GM12878 (cell line): ENCODE measurements around the gene COPS7A. TPM values are rescaled to one million over a fixed set of nuclear protein-coding genes. Genes with fewer than 3 reads are reported as not detected.

Source experiments
- ATAC-seq: fragments of 200-7000 bp; cut with Tn5 transposase; 3 replicates; pipeline ENCODE4 v1.9.1; 2020; ENCODE audit warnings: mild to moderate bottlenecking, moderate library complexity
- BruUV-seq: library from RNA; stranded (reverse); fragments of 400-500 nt; replicated peaks from 2 replicates; lab custom pipeline; 2021; lab: Mats Ljungman, UMichigan
- CTCF ChIA-PET: fragments of 300-600 bp; sonication (Branson Sonifier 250); formaldehyde crosslinking; extraction: SDS; loops from one replicate; lab custom pipeline; 2021; ENCODE audit warnings: inconsistent platforms; lab: Yijun Ruan, JAX
- POLR2A ChIA-PET: fragments of 350-600 bp; formaldehyde crosslinking; extraction: SDS; loops from one replicate; lab custom pipeline; 2021; ENCODE audit warnings: inconsistent platforms; lab: Charles Lee
- RAD21 ChIA-PET: fragments of 300-600 bp; sonication (Branson Sonifier 250); formaldehyde crosslinking; loops from one replicate; lab custom pipeline; 2023; ENCODE audit warnings: antibody characterized with exemption; ENCODE audit not compliant: unreplicated experiment; lab: Charles Lee
- SMC1A ChIA-PET: fragments of 300-600 bp; sonication (Branson Sonifier 250); formaldehyde crosslinking; loops from one replicate; lab custom pipeline; 2023; ENCODE audit not compliant: unreplicated experiment, uncharacterized antibody; lab: Charles Lee
- DNase-seq: peaks from one replicate; pipeline ENCODE4 v3.0.0-alpha.2; 2011; ENCODE audit warnings: low read depth, low spot score
- FAIRE-seq: peaks from 3 replicates; lab custom pipeline; 2011; peaks lifted over from hg19 to GRCh38; lab: Jason Lieb, UNC
- H2AFZ ChIP-seq: 2 replicates; pipeline ENCODE4 v1.6.0; 2011; ENCODE audit warnings: low read depth, low read length, control low read depth; ENCODE audit not compliant: control insufficient read depth
- H3K27ac ChIP-seq: 2 replicates; pipeline ENCODE4 v1.5.1; 2011; ENCODE audit warnings: control low read depth; ENCODE audit not compliant: control insufficient read depth, insufficient read depth
- H3K27me3 ChIP-seq, 2 experiments: replicated peaks in 1 of 2; 2 replicates each; pipeline versions ENCODE4 v1.6.0 to v1.6.1; 2011; ENCODE audit warnings: low read length in 1 of 2; ENCODE audit not compliant: control insufficient read depth in 2 of 2, insufficient read depth in 2 of 2
- H3K36me3 ChIP-seq, 2 experiments: 2 replicates each; pipeline ENCODE4 v1.5.1; 2011; ENCODE audit warnings: low read length in 1 of 2; ENCODE audit not compliant: control insufficient read depth in 2 of 2, insufficient read depth in 2 of 2
- H3K4me1 ChIP-seq: 2 replicates; pipeline ENCODE4 v1.6.1; 2011; ENCODE audit warnings: mild to moderate bottlenecking, low read length, moderate library complexity, mixed read lengths; ENCODE audit not compliant: control insufficient read depth, insufficient read depth
- H3K4me2 ChIP-seq: 2 replicates; pipeline ENCODE4 v1.6.0; 2011; ENCODE audit warnings: control low read depth; ENCODE audit not compliant: control insufficient read depth, insufficient read depth
- H3K4me3 ChIP-seq: fragments of 200-600 bp; sonication (generic); 2 replicates; pipeline ENCODE4 v1.5.1; 2016
- H3K79me2 ChIP-seq: 2 replicates; pipeline ENCODE4 v1.6.0; 2011; ENCODE audit warnings: low read length; ENCODE audit not compliant: control insufficient read depth, insufficient read depth
- H3K9ac ChIP-seq: 2 replicates; pipeline ENCODE4 v1.8.0; 2011; ENCODE audit warnings: low read length, control low read depth, mixed read lengths; ENCODE audit not compliant: control insufficient read depth, insufficient read depth
- H3K9me3 ChIP-seq: replicated peaks from 3 replicates; pipeline ENCODE4 v1.5.1; 2011; ENCODE audit warnings: mild to moderate bottlenecking, low read length; ENCODE audit not compliant: control insufficient read depth, insufficient read depth
- H4K20me1 ChIP-seq: 2 replicates; pipeline ENCODE4 v1.6.0; 2011; ENCODE audit not compliant: control insufficient read depth, insufficient read depth
- ATF7 ChIP-seq: fragments of 450-650 bp; IDR thresholded peaks from 2 replicates; pipeline ENCODE4 v1.6.1; 2016; ENCODE audit warnings: low read depth, mild to moderate bottlenecking
- BRCA1 ChIP-seq: IDR thresholded peaks from 2 replicates; pipeline ENCODE4 v1.6.1; 2011; ENCODE audit warnings: low read depth, low read length, improper control_type of control experiment
- CREB1 ChIP-seq: IDR thresholded peaks from 2 replicates; pipeline ENCODE4 v1.6.1; 2012; ENCODE audit warnings: low read depth, mild to moderate bottlenecking, inconsistent platforms
- CUX1 ChIP-seq: IDR thresholded peaks from 2 replicates; pipeline ENCODE4 v1.6.1; 2012; ENCODE audit warnings: improper control_type of control experiment, low read depth, low read length; ENCODE audit not compliant: insufficient replicate concordance
- GABPA ChIP-seq: IDR thresholded peaks from 2 replicates; pipeline ENCODE4 v1.6.1; 2014; ENCODE audit warnings: antibody characterized with exemption, low read depth, mild to moderate bottlenecking, inconsistent platforms
- HCFC1 ChIP-seq: fragments of 150-350 bp; IDR thresholded peaks from 2 replicates; pipeline ENCODE4 v1.6.1; 2014; ENCODE audit warnings: low read length
- NR2C2 ChIP-seq: IDR thresholded peaks from 2 replicates; pipeline ENCODE4 v1.6.1; 2011; ENCODE audit warnings: borderline replicate concordance, low read depth; ENCODE audit not compliant: control insufficient read depth, insufficient read length
- RAD51 ChIP-seq: fragments of 450-650 bp; IDR thresholded peaks from 2 replicates; pipeline ENCODE4 v1.6.1; 2016; ENCODE audit warnings: moderate library complexity, mild to moderate bottlenecking, inconsistent platforms
- RELA ChIP-seq: fragments of 450-650 bp; IDR thresholded peaks from 2 replicates; pipeline ENCODE4 v1.8.0; 2014; ENCODE audit warnings: borderline replicate concordance; ENCODE audit not compliant: partially characterized antibody
- SIN3A ChIP-seq: IDR thresholded peaks from 2 replicates; pipeline ENCODE4 v1.6.1; 2012; ENCODE audit warnings: low read depth, low read length, improper control_type of control experiment
- SMAD5 ChIP-seq: IDR thresholded peaks from 2 replicates; pipeline ENCODE4 v1.6.1; 2016; ENCODE audit warnings: antibody characterized with exemption, low read depth
- SPI1 ChIP-seq: IDR thresholded peaks from 2 replicates; pipeline ENCODE4 v1.6.1; 2011; ENCODE audit warnings: low read depth, mild to moderate bottlenecking, low read length, moderate library complexity, borderline replicate concordance; ENCODE audit not compliant: insufficient read depth
- YBX1 ChIP-seq: fragments of 450-650 bp; IDR thresholded peaks from 2 replicates; pipeline ENCODE4 v1.6.1; 2016; ENCODE audit warnings: antibody characterized with exemption
- ZNF687 ChIP-seq: fragments of 450-650 bp; IDR thresholded peaks from 2 replicates; pipeline ENCODE4 v1.6.1; 2017; ENCODE audit warnings: mild to moderate bottlenecking, moderate library complexity
- WGBS: methylation state at CpG from one replicate; pipeline ENCODE4 v1.1.6; 2016; ENCODE audit warnings: low lambda C conversion rate; ENCODE audit not compliant: insufficient replicate concordance, insufficient coverage; ENCODE audit errors: missing lambda C conversion rate; 5-methylcytosine and 5-hydroxymethylcytosine counted together
- in situ Hi-C: fragments of 300-500 bp; cut with MboI; formaldehyde crosslinking; loops from 9 replicates; pipeline ENCODE4 v1.14.3; 2018; ENCODE audit warnings: mixed read lengths
- intact Hi-C: fragments of 100-400 bp; cut with micrococcal nuclease; formaldehyde crosslinking; loops from one replicate; pipeline ENCODE4 v1.14.2; 2022; ENCODE audit not compliant: unreplicated experiment
- polyA plus RNA-seq, 11 experiments: library from polyadenylated mRNA; depleted of rRNA in 4 of 11; unstranded in 6 of 11; stranded (reverse) in 5 of 11; fragments of >200 nt; fragmentation: Nextera tagmentation in 4 of 11; fragmentation: Illumina TruSeq in 1 of 11; extraction: Ambion mirVana in 4 of 11; extraction: Trizol in 1 of 11; gene quantifications; 1 replicate in 1 of 11; 2 replicates in 10 of 11; pipeline versions ENCODE4 v1.2.1 to v1.2.3, GENCODE V29; 2011 to 2016; ENCODE audit warnings: inconsistent platforms in 2 of 11, missing spikeins in 2 of 11, low read depth in 1 of 11
- total RNA-seq, 4 experiments: library from RNA; depleted of rRNA in 3 of 4; stranded (reverse); fragments of >200 nt in 3 of 4; fragmentation: Illumina TruSeq in 1 of 4; extraction: Trizol in 1 of 4; gene quantifications; 2 replicates each; pipeline versions ENCODE4 v1.2.1 to v1.2.3, GENCODE V29; 2013 to 2021

Gene COPS7A
- total and polyA plus RNA-seq, 10 of the 15 experiments (the other 5 are each of a cell fraction or from before 2014, with no cell fraction given): 25.7 to 74.0 (median 51.9) TPM

GRCh38 chr12:6772331-6772695 lies 48.5 kb downstream of the COPS7A start, which contains the start of gene LAG3:
LAG3 (plus strand) TSS chr12:6772520; CDS start chr12:6772853, 333 bp downstream.
- TF ChIP-seq GABPA (no peak), ZNF687 (no peak), SPI1 (no peak), CREB1 (no peak), CUX1 (no peak), RAD51 (no peak), HCFC1 (no peak), ATF7 (no peak), BRCA1 (no peak), NR2C2 (no peak), YBX1 (no peak), RELA (no peak), SIN3A (no peak), SMAD5 (no peak)
- intact Hi-C loops (no loop called here), in situ Hi-C loops (no loop called here)
- peak within 1 kb of the TSS; percentile 38; the same call in 1 of the 2 replicates for H3K27ac ChIP-seq
- peaks cover 11% of the 10 kb centered on the region for H3K79me2 ChIP-seq
- ChIA-PET SMC1A (interaction anchor here (3.6 kb wide), 1 partner anchor 19 kb away, joined by 20 read pairs; the partner anchor contains the start of gene MLF2), POLR2A (interaction anchor here (0.5 to 1.9 kb wide), 5 partner anchors 12 to 92 kb away, joined by 3 to 16 read pairs (median 3); partner anchors contain the start of genes COPS7A, MLF2 and USP5), RAD21 (interaction anchor here (3.3 kb wide), 1 partner anchor 19 kb away, joined by 18 read pairs; the partner anchor contains the start of gene MLF2), CTCF (interaction anchor here (1.8 to 12.7 kb wide), 2 partner anchors 8 to 16 kb away, joined by 5 to 221 read pairs; partner anchors contain the start of gene MLF2)
- no peaks in the 10 kb centered on the region for H4K20me1 ChIP-seq
- peaks cover 48% of the 10 kb centered on the region for H3K4me1 ChIP-seq
- H3K4me3 ChIP-seq: peak within 1 kb of the TSS; percentile 54; the same call in 1 of the 2 replicates
- DNase-seq: no peak
- WGBS: 28% methylated on average over 6 of the region's 15 CpGs
- H3K27me3 ChIP-seq: no peaks in the 10 kb centered on the region
- peak; percentile 34 for ATAC-seq
- peak within 1 kb of the TSS; percentile 83 for H3K4me2 ChIP-seq
- no peaks in the 10 kb centered on the region for H3K36me3 ChIP-seq
- no peak for FAIRE-seq
- H3K9ac ChIP-seq: no peak within 1 kb of the TSS
- no peaks in the 10 kb centered on the region for H3K9me3 ChIP-seq
- BruUV-seq: no TSS peak
- no peak within 1 kb of the TSS for H2AFZ ChIP-seq
